IPS DF 4.7 (cell line): Measurements from ENCODE around the gene CAPS.
"Not testable (repeated sequence)": the region's sequence is repeated elsewhere in the genome, so short reads cannot be mapped to it uniquely, and the experiment has no call there.

Source experiments
- DNase-seq: peaks from one replicate; pipeline ENCODE4 v3.0.0-alpha.2; 2013; ENCODE audit warnings: low spot score; ENCODE audit errors: extremely low read depth

Gene CAPS

GRCh38 chr19:5913739-5914357 lies at the start of gene CAPS:
Gene CAPS, plus strand, starts transcription at chr19:5914254. Its CDS starts 153 bp downstream, at chr19:5914407.
- DNase-seq, result no peak

DNA sequence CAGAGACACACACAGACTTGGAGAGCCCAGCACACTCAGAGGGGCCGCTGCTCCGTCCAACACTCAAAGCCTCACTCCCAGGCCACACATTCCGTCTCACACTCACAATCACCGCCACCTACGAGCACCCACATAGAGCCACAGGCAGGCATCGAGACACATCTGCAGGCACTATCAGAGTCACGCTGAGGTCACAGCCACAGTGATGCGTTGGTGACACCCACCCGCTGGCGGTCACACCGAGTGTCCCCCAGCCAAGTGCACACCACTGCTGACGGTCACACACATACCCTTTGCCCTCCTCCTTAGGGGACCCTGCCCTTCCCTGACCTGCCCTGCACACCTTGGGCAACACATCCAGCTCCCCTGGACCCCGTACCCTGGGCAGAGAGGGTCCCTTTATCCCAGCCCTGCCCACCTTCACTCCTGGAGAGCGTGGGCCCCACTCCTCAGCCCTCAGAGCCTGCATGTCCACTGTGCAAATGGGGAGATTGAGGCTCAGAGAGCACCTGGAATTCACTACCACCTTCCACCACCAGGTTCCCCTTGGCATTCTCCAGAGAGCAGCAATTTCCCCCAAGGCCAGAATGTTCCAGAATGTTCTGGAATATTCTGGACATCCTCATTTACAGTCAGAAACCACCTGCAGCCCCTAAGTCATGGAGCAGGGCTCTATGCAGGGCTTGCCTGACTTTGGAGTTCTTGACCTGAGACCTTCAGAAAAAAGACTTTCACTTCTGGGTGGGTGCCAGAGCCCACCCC lies 49.1 kb upstream of the CAPS start:
- DNase-seq, result no peak

- DNase-seq, result no peak
Observed at GRCh38 chr19:5865772-5866171, 48.3 kb upstream of the CAPS start.

- no peak for DNase-seq
Observed at GRCh38 chr19:5867201-5868136, 46.6 kb upstream of the CAPS start.

DNA sequence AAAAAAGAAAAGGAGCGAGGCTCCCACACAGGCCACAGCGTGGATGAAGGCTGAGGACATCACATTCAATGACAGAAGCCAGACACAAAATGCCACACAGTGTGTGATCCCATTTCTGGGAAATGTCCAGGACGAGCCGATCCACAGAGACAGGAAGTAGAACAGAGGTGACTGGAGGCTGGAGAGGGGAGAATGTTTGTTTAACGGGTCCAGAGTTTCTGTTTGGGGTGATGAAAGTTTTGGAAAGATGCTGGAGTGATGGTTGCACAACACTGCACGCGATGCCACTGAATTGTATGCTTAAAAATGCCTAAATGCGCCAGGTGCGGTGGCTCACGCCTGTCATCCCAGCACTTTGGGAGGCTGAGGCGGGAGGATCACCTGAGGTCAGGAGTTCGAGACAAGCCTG lies 43.1 kb upstream of the CAPS start:
- DNase-seq, result no peak

DNA sequence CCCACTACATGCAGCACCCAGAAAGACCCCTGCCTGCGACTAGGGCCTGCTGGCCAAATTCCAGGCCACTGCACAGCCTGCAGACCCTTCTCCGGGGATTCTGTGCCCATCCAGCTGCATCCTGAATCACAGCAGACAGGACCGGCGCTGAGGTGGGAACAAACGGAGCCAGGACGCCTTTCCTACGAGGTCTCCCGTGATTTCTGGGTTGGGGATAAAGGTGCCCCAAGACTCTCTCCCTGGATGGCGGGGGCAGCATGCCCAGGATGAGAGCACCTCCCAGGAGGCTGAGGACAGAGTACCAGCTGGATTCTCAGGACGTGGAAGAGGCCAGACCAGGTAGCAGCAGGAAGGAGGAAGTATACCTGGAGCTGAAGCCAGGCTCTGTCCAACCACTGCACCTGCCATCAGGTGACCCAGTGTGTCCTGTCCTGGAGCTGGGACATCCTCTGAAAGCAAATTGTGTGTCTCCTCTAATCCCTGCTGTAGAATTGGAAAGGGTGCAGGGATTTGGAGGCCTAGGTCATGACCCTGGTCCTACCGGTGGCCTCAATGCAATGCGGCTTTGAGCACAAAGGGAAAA lies 40.3 kb upstream of the CAPS start:
- no peak for DNase-seq

- DNase-seq, result not testable (repeated sequence)
Observed at GRCh38 chr19:5874496-5874895, 39.6 kb upstream of the CAPS start.

- DNase-seq, result no peak
Observed at GRCh38 chr19:5877427-5877826, 36.6 kb upstream of the CAPS start.

GRCh38 chr19:5877882-5878281 lies 36.2 kb upstream of the CAPS start:
- no peak for DNase-seq

DNA sequence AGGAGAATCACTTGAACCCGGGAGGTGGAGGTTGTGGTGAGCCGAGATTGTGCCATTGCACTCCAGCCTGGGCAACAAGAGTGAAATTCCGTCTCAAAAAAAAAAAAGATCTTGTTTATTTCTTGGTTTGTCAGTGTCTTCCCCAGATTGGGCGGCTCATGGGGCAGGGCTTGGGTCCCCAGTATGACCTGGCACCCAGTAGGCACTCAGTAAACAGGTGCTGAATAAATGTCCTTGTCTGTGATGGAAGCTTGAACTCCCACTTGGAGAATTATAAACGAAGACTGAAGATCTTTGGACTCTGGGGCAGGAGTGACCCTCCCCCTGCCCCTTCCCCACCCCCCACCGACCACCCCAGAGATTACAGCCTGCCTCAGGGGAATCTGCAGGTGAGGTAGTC lies 33.9 kb upstream of the CAPS start:
- no peak for DNase-seq

DNA sequence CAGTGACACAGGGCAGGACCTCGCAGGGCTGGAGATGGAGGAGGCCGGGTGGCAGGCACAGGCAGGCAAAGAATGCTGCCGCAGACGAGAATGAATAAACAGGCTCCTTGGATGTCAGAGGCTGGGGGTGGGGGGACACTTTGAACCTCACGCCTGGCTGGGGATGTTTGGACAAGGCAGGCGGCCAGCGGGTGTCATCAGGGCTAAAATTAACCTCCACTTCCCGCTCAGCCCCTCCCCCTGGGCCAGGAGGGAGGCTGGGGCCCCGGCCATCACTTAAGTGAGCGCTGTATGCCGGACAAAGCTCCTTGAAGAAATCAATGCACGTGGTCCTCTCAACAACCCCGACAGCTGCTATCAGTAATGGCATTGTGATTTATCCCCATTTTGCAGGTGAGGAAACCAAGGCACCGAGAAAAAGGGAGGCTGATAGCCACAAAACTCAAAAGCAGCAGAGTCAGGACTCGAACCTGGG lies 33.4 kb upstream of the CAPS start:
- DNase-seq, result no peak

- no peak for DNase-seq
Observed at GRCh38 chr19:5881543-5882299, 32.3 kb upstream of the CAPS start.

DNA sequence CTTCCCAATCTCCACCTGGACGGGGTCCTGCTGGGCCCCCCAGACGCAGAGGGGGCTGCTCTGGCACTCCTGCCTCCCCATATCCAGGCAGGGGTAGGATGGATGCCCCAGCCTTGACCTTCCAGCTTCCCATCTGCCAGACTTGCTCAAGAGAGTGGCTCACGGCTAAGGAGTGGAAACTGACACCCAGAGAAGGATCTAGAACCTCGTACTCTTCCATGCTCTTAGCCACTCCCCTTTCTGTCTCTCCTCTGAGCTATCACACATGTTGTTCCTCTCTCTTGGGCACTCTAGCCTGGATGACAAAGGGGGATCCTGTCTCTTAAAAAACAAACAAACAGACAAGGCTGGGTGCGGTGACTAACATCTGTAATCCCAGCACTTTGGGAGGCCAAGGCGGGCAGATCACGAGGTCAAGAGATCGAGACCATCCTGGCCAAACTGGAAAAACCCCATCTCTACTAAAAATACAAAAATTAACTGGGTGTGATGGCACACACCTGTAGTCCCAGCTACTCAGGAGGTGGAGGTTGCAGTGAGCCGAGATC lies 31.6 kb upstream of the CAPS start:
- no peak for DNase-seq

DNA sequence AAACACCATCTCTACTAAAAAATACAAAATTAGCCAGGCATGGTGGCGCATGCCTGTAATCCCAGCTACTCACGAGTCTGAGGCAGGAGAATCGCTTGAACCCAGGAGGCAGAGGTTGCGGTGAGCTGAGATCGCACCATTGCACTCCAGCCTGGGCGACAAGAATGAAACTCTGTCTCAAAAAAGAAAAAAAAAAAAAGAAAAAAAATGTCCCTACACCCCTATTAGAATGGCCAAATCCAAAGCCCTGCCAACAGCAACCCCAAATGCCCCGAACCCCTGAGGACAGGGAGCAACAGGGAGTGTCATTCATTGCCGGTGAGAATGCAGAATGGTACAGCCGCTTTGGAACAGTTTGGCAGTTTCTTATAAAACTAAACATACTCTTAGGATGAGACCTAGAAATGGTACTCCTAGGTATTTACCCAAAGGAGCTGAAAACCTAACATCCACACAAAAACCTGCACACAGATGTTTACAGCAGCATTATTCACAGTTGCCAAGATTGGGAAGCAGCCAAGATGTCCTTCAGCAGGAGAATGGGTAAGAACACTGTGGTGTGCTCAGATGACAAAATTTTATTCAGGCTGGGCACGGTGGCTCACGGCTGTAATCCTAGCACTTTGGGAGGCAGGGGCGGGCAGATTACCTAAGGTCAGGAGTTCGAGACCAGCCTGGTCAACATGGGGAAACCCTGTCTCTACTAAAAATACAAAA lies 30.7 kb upstream of the CAPS start:
- DNase-seq, result not testable (repeated sequence)

GRCh38 chr19:5884065-5884811 lies 29.8 kb upstream of the CAPS start:
- not testable (repeated sequence) for DNase-seq

- DNase-seq, result no peak
Observed at GRCh38 chr19:5889288-5889971, 24.6 kb upstream of the CAPS start.

- DNase-seq, result no peak
Observed at GRCh38 chr19:5890099-5890498, 24.0 kb upstream of the CAPS start.

GRCh38 chr19:5891572-5891937 lies 22.5 kb upstream of the CAPS start:
- no peak for DNase-seq
